ENCODE results near the gene ACVR1C.
"Not testable (repeated sequence)": the region's sequence is repeated elsewhere in the genome, so short reads cannot be mapped to it uniquely, and the experiment has no call there.

Gene ACVR1C

GRCh38 chr2:157593411-157593810 is 35.3 kb downstream of the ACVR1C start:
- Histone ChIP-seq H3K36me3 (no peaks in the 10 kb centered on the region), H3K27me3 (no peaks in the 10 kb centered on the region), H3K4me1 (no peaks in the 10 kb centered on the region), H3K4me3 (ENCODE audit: low read depth, low read length) (no peak overlapping the region), H3K9me3 (no peaks in the 10 kb centered on the region)
- TF ChIP-seq, protein P1, sequence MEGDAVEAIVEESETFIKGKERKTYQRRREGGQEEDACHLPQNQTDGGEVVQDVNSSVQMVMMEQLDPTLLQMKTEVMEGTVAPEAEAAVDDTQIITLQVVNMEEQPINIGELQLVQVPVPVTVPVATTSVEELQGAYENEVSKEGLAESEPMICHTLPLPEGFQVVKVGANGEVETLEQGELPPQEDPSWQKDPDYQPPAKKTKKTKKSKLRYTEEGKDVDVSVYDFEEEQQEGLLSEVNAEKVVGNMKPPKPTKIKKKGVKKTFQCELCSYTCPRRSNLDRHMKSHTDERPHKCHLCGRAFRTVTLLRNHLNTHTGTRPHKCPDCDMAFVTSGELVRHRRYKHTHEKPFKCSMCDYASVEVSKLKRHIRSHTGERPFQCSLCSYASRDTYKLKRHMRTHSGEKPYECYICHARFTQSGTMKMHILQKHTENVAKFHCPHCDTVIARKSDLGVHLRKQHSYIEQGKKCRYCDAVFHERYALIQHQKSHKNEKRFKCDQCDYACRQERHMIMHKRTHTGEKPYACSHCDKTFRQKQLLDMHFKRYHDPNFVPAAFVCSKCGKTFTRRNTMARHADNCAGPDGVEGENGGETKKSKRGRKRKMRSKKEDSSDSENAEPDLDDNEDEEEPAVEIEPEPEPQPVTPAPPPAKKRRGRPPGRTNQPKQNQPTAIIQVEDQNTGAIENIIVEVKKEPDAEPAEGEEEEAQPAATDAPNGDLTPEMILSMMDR (IDR thresholded peaks at IDR 0.05; ENCODE audit: low read depth, low read length): no peak
- DNase-seq: no peak

DNA sequence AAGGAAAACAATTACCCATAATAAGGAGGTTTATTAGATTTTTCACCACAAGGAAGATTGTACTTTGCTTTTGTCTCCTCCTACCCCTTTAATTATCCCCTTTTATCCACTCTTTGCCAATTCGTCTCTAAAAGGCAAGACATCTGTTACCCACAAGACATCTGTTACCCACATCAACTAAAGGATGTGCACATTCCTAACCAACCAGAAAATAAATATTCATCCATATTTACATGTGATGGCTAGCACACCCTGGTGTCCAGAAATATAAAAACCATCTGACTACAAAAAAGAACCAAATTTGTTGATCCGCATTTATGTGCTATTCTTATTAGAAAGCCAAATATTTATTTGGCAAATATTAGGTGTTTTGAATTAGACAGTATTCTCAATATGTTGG is 35.7 kb downstream of the ACVR1C start:
- DNase-seq: no peak
- Histone ChIP-seq H3K27me3 (no peaks in the 10 kb centered on the region), H3K36me3 (no peaks in the 10 kb centered on the region), H3K4me1 (no peaks in the 10 kb centered on the region), H3K4me3 (ENCODE audit: low read depth, low read length) (no peak overlapping the region), H3K9me3 (no peaks in the 10 kb centered on the region)
- TF ChIP-seq, protein P1 (IDR thresholded peaks at IDR 0.05; ENCODE audit: low read depth, low read length): no peak

- TF ChIP-seq, protein P1 (IDR thresholded peaks at IDR 0.05; ENCODE audit: low read depth, low read length): no peak
- Histone ChIP-seq H3K9me3 (no peaks in the 10 kb centered on the region), H3K4me3 (ENCODE audit: low read depth, low read length) (no peak overlapping the region), H3K27me3 (no peaks in the 10 kb centered on the region), H3K4me1 (no peaks in the 10 kb centered on the region), H3K36me3 (no peaks in the 10 kb centered on the region)
- no peak for DNase-seq
These were observed 36.3 kb downstream of the ACVR1C start for GRCh38 chr2:157592374-157592773.

GRCh38 chr2:157587576-157587975 is 41.1 kb downstream of the ACVR1C start:
- DNase-seq: no peak
- Histone ChIP-seq H3K9me3 (no peaks in the 10 kb centered on the region), H3K27me3 (no peaks in the 10 kb centered on the region), H3K36me3 (no peaks in the 10 kb centered on the region), H3K4me1 (no peaks in the 10 kb centered on the region), H3K4me3 (ENCODE audit: low read depth, low read length) (no peak overlapping the region)
- TF ChIP-seq, protein P1 (IDR thresholded peaks at IDR 0.05; ENCODE audit: low read depth, low read length): no peak

- Histone ChIP-seq H3K9me3 (no peaks in the 10 kb centered on the region), H3K36me3 (no peaks in the 10 kb centered on the region), H3K27me3 (no peaks in the 10 kb centered on the region), H3K4me3 (ENCODE audit: low read depth, low read length) (no peak overlapping the region), H3K4me1 (no peaks in the 10 kb centered on the region)
- TF ChIP-seq, protein P1 (IDR thresholded peaks at IDR 0.05; ENCODE audit: low read depth, low read length): no peak
- DNase-seq: no peak
These were observed 54.5 kb downstream of the ACVR1C start for GRCh38 chr2:157574165-157574564.

DNA sequence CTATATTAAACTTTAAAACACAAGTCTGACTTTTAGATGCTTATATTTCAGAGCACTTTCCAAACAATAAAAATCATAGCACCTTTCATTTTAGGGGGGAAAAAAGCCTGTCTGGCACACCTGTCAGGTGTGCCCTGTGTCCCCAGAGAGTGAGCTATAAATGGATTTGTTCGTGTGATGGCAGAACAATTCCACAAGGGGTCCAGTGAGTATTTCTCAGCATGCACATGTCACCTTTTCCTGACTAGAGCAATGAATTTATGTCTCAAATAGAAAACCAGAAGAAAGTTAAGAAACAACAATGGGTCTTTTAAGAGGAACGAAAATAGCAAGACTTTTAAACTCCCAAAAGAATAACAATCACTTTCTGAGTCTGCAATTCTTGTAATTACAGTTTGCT is 55.9 kb downstream of the ACVR1C start:
- no peaks in the 10 kb centered on the region for H3K27me3 ChIP-seq
- H3K36me3 ChIP-seq: no peaks in the 10 kb centered on the region
- no peak overlapping the region for H3K4me3 ChIP-seq (ENCODE audit: low read depth, low read length)
- no peaks in the 10 kb centered on the region for H3K9me3 ChIP-seq
- no peaks in the 10 kb centered on the region for H3K4me1 ChIP-seq
- TF ChIP-seq, protein P1 (IDR thresholded peaks at IDR 0.05; ENCODE audit: low read depth, low read length): peak; percentile 24
- no peak for DNase-seq

DNA sequence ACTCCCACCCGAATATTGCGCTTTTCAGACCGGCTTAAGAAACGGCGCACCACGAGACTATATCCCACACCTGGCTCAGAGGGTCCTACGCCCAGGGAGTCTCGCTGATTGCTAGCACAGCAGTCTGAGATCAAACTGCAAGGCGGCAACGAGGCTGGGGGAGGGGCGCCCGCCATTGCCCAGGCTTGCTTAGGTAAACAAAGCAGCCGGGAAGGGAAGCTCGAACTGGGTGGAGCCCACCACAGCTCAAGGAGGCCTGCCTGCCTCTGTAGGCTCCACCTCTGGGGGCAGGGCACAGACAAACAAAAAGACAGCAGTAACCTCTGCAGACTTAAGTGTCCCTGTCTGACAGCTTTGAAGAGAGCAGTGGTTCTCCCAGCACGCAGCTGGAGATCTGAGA is 62.0 kb downstream of the ACVR1C start:
- H3K27me3 ChIP-seq, H3K36me3 ChIP-seq, DNase-seq: not testable (repeated sequence)

GRCh38 chr2:157566113-157566512 is 62.6 kb downstream of the ACVR1C start:
- H3K4me3 ChIP-seq (ENCODE audit: low read depth, low read length); H3K9me3 ChIP-seq; DNase-seq; H3K36me3 ChIP-seq; H3K4me1 ChIP-seq; H3K27me3 ChIP-seq: not testable (repeated sequence)

More for the DNA sequence above, 62.0 kb downstream of the ACVR1C start:
- not testable (repeated sequence) for H3K4me1 ChIP-seq; H3K9me3 ChIP-seq; H3K4me3 ChIP-seq (ENCODE audit: low read depth, low read length)
